ENCODE results near the gene TTLL9. TPM values are rescaled to one million over a fixed set of nuclear protein-coding genes. Genes with fewer than 3 reads are reported as not detected.

The TTLL9 gene
- total and polyA plus RNA-seq, 10 of the 15 experiments (the other 5 are each of a cell fraction or from before 2014, with no cell fraction given) = 0.03 to 0.77 (median 0.11) TPM; not detected in 2

- DNase-seq (ENCODE audit: low read depth, low spot score) (no peak), FAIRE-seq (no peak), ATAC-seq (no peak)
- no peak overlapping the region for H3K27ac ChIP-seq (ENCODE audit: control insufficient read depth, insufficient read depth)
- H3K9me3 ChIP-seq (replicated peaks; ENCODE audit: control insufficient read depth, insufficient read depth, low read length) = no peaks in the 10 kb centered on the region
- no peaks in the 10 kb centered on the region for H3K27me3 ChIP-seq (replicated peaks in 1 of 2; ENCODE audit: control insufficient read depth in 2 of 2, insufficient read depth in 2 of 2, low read length in 1 of 2)
- H3K4me3 ChIP-seq = no peak overlapping the region
- H3K4me2 ChIP-seq (ENCODE audit: control insufficient read depth, insufficient read depth) = no peak overlapping the region
- POLR2A ChIA-PET = no interaction called here
- no peaks in the 10 kb centered on the region for H4K20me1 ChIP-seq (ENCODE audit: control insufficient read depth, insufficient read depth)
- no peak overlapping the region for H3K9ac ChIP-seq (ENCODE audit: control insufficient read depth, insufficient read depth, low read length)
- SMC1A ChIA-PET (ENCODE audit: uncharacterized antibody, unreplicated experiment) = interaction anchor here (0.5 to 3.7 kb wide), 3 partner anchors 26 to 71 kb away, joined by 3 to 26 read pairs (median 11); partner anchors contain the start of genes DUSP15 and TTLL9
- H3K36me3 ChIP-seq (ENCODE audit: control insufficient read depth in 2 of 2, insufficient read depth in 2 of 2, low read length in 1 of 2) = no peaks in the 10 kb centered on the region
- 55% methylated on average over 4 of the region's 4 CpGs for WGBS (ENCODE audit: insufficient coverage, insufficient replicate concordance, low lambda C conversion rate, missing lambda C conversion rate)
- in situ Hi-C loops (cut with MboI) (no loop called here), intact Hi-C loops (cut with micrococcal nuclease; ENCODE audit: unreplicated experiment) (no loop called here)
- no TSS peak for BruUV-seq (replicated peaks)
- peaks cover 11% of the 10 kb centered on the region for H3K4me1 ChIP-seq (ENCODE audit: control insufficient read depth, insufficient read depth, low read length)
- no peaks in the 10 kb centered on the region for H3K79me2 ChIP-seq (ENCODE audit: control insufficient read depth, insufficient read depth, low read length)
- RAD21 ChIA-PET (ENCODE audit: unreplicated experiment) = interaction anchor here (2.2 to 3.0 kb wide), 2 partner anchors 30 to 67 kb away, joined by 7 to 12 read pairs; partner anchors contain the start of gene PDRG1
- CTCF ChIA-PET = interaction anchor here (0.7 to 2.4 kb wide), 6 partner anchors 27 to 169 kb away, joined by 3 to 13 read pairs (median 4); partner anchors contain the start of gene PDRG1
- no peak overlapping the region for H2AFZ ChIP-seq (ENCODE audit: control insufficient read depth, low read depth, low read length)
- TF ChIP-seq NR2F1 (conservative IDR thresholded peaks at IDR 0.05) = no peak
- TF ChIP-seq, protein P1, sequence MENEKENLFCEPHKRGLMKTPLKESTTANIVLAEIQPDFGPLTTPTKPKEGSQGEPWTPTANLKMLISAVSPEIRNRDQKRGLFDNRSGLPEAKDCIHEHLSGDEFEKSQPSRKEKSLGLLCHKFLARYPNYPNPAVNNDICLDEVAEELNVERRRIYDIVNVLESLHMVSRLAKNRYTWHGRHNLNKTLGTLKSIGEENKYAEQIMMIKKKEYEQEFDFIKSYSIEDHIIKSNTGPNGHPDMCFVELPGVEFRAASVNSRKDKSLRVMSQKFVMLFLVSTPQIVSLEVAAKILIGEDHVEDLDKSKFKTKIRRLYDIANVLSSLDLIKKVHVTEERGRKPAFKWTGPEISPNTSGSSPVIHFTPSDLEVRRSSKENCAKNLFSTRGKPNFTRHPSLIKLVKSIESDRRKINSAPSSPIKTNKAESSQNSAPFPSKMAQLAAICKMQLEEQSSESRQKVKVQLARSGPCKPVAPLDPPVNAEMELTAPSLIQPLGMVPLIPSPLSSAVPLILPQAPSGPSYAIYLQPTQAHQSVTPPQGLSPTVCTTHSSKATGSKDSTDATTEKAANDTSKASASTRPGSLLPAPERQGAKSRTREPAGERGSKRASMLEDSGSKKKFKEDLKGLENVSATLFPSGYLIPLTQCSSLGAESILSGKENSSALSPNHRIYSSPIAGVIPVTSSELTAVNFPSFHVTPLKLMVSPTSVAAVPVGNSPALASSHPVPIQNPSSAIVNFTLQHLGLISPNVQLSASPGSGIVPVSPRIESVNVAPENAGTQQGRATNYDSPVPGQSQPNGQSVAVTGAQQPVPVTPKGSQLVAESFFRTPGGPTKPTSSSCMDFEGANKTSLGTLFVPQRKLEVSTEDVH (IDR thresholded peaks at IDR 0.05; ENCODE audit: low read depth, partially characterized antibody) = no peak
- no peak for TF ChIP-seq E4F1 (IDR thresholded peaks at IDR 0.05; ENCODE audit: borderline replicate concordance, partially characterized antibody)
- no peak for TF ChIP-seq NR2C2 (IDR thresholded peaks at IDR 0.05; ENCODE audit: borderline replicate concordance, control insufficient read depth, insufficient read length, low read depth)
- TF ChIP-seq SMAD5 (IDR thresholded peaks at IDR 0.05; ENCODE audit: low read depth) = no peak
- no peak for TF ChIP-seq BCL11A (IDR thresholded peaks at IDR 0.05; ENCODE audit: low read depth, low read length)
- TF ChIP-seq TBL1XR1 (IDR thresholded peaks at IDR 0.05; ENCODE audit: low read depth, low read length) = no peak
- TF ChIP-seq, protein P2, sequence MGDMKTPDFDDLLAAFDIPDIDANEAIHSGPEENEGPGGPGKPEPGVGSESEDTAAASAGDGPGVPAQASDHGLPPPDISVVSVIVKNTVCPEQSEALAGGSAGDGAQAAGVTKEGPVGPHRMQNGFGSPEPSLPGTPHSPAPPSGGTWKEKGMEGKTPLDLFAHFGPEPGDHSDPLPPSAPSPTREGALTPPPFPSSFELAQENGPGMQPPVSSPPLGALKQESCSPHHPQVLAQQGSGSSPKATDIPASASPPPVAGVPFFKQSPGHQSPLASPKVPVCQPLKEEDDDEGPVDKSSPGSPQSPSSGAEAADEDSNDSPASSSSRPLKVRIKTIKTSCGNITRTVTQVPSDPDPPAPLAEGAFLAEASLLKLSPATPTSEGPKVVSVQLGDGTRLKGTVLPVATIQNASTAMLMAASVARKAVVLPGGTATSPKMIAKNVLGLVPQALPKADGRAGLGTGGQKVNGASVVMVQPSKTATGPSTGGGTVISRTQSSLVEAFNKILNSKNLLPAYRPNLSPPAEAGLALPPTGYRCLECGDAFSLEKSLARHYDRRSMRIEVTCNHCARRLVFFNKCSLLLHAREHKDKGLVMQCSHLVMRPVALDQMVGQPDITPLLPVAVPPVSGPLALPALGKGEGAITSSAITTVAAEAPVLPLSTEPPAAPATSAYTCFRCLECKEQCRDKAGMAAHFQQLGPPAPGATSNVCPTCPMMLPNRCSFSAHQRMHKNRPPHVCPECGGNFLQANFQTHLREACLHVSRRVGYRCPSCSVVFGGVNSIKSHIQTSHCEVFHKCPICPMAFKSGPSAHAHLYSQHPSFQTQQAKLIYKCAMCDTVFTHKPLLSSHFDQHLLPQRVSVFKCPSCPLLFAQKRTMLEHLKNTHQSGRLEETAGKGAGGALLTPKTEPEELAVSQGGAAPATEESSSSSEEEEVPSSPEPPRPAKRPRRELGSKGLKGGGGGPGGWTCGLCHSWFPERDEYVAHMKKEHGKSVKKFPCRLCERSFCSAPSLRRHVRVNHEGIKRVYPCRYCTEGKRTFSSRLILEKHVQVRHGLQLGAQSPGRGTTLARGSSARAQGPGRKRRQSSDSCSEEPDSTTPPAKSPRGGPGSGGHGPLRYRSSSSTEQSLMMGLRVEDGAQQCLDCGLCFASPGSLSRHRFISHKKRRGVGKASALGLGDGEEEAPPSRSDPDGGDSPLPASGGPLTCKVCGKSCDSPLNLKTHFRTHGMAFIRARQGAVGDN (IDR thresholded peaks at IDR 0.05) = no peak
- TF ChIP-seq TCF3 (IDR thresholded peaks at IDR 0.05; ENCODE audit: borderline replicate concordance, insufficient read depth, low read depth, low read length) = no peak
- TF ChIP-seq LARP7 (IDR thresholded peaks at IDR 0.05) = no peak
- no peak for TF ChIP-seq ZNF24 (IDR thresholded peaks at IDR 0.05)
- TF ChIP-seq SIX5 (IDR thresholded peaks at IDR 0.05; ENCODE audit: low read depth, low read length, severe bottlenecking) = no peak
Measured at GRCh38 chr20:31922181-31922580, 51.7 kb downstream of the TTLL9 start.
